A172 (cell line): Measurements from ENCODE around the gene DOCK1. TPM values are rescaled to one million over a fixed set of nuclear protein-coding genes. Genes with fewer than 3 reads are reported as not detected.
"Not testable (repeated sequence)": the region's sequence is repeated elsewhere in the genome, so short reads cannot be mapped to it uniquely, and the experiment has no call there.

Source experiments
- DNase-seq: peaks from one replicate; pipeline ENCODE4 v3.0.0-alpha.2; 2015; ENCODE audit warnings: low spot score
- total RNA-seq: library from RNA; depleted of rRNA; stranded (reverse); fragments of >200 nt; shearing (Covaris generic); gene quantifications from 2 replicates; pipeline ENCODE4 v1.2.3, GENCODE V29; 2014

DOCK1 gene
- total RNA-seq, 1 experiment from 2014 or later = 29.8 TPM

- no peak for DNase-seq
Measured at GRCh38 chr10:127275793-127276450, 370.7 kb downstream of the DOCK1 start.

- DNase-seq = no peak
Measured at GRCh38 chr10:127276794-127277462, 371.7 kb downstream of the DOCK1 start.

- DNase-seq = peak; percentile 59
Measured at GRCh38 chr10:127278001-127278400, 372.8 kb downstream of the DOCK1 start.

- no peak for DNase-seq
Measured at GRCh38 chr10:127279334-127279774, 374.1 kb downstream of the DOCK1 start.

- no peak for DNase-seq
Measured at GRCh38 chr10:127280446-127280845, 375.2 kb downstream of the DOCK1 start.

GRCh38 chr10:127283017-127283416, 377.8 kb downstream of the DOCK1 start:
- DNase-seq = no peak

GRCh38 chr10:127283576-127283975, 378.3 kb downstream of the DOCK1 start:
- DNase-seq = no peak

GRCh38 chr10:127290850-127291249, 385.6 kb downstream of the DOCK1 start:
- DNase-seq = no peak

- DNase-seq = no peak
Measured at GRCh38 chr10:127291329-127291728, 386.1 kb downstream of the DOCK1 start.

GRCh38 chr10:127292888-127293287, 387.7 kb downstream of the DOCK1 start:
- DNase-seq = no peak

- peak; percentile 30 for DNase-seq
Measured at GRCh38 chr10:127293640-127294039, 388.4 kb downstream of the DOCK1 start.

- DNase-seq = no peak
Measured at GRCh38 chr10:127296696-127297095, 391.5 kb downstream of the DOCK1 start.

- DNase-seq = peak; percentile 3
Measured at GRCh38 chr10:127298381-127298780, 393.2 kb downstream of the DOCK1 start.

- DNase-seq = not testable (repeated sequence)
Measured at GRCh38 chr10:127299192-127299591, 394.0 kb downstream of the DOCK1 start.

- no peak for DNase-seq
Measured at GRCh38 chr10:127299956-127300689, 394.9 kb downstream of the DOCK1 start.

GRCh38 chr10:127300868-127301321, 395.7 kb downstream of the DOCK1 start:
- no peak for DNase-seq

GRCh38 chr10:127302343-127302742, 397.1 kb downstream of the DOCK1 start:
- no peak for DNase-seq

- no peak for DNase-seq
Measured at GRCh38 chr10:127303105-127303504, 397.9 kb downstream of the DOCK1 start.

GRCh38 chr10:127303746-127304145, 398.5 kb downstream of the DOCK1 start:
- DNase-seq = no peak

- no peak for DNase-seq
Measured at GRCh38 chr10:127306479-127306878, 401.3 kb downstream of the DOCK1 start.

GRCh38 chr10:127307338-127307737, 402.1 kb downstream of the DOCK1 start:
- DNase-seq = no peak

GRCh38 chr10:127308031-127308430, 402.8 kb downstream of the DOCK1 start:
- DNase-seq = no peak

- DNase-seq = not testable (repeated sequence)
Measured at GRCh38 chr10:127309619-127310018, 404.4 kb downstream of the DOCK1 start.
